HEK293 (cell line): ENCODE data around the gene XKR8.

Source experiments
- CTCF ChIA-PET: fragments of 350-600 bp; formaldehyde crosslinking; extraction: SDS; loops from one replicate; lab custom pipeline; 2021; ENCODE audit warnings: antibody characterized with exemption; lab: Yijun Ruan, JAX
- POLR2A ChIA-PET: fragments of 300-600 bp; formaldehyde crosslinking; extraction: SDS; loops from one replicate; lab custom pipeline; 2020; ENCODE audit warnings: antibody characterized with exemption, inconsistent platforms; lab: Yijun Ruan, JAX
- H3K27ac ChIP-seq: fragments of 200-500 bp; sonication (Bioruptor generic); 2 replicates; pipeline ENCODE4 v1.5.1; 2014; ENCODE audit warnings: low read depth, low read length, control low read depth, inconsistent platforms; ENCODE audit errors: extremely low read depth
- H3K36me3 ChIP-seq, 2 experiments: fragments of 200-500 bp in 1 of 2; sonication (Bioruptor generic) in 1 of 2; 1 replicate in 1 of 2; 2 replicates in 1 of 2; pipeline ENCODE4 v1.5.1; 2014 to 2017; ENCODE audit warnings: inconsistent platforms in 2 of 2, low read length in 2 of 2; ENCODE audit not compliant: control insufficient read depth in 2 of 2, insufficient read depth in 1 of 2
- H3K4me1 ChIP-seq: fragments of 200-500 bp; sonication (Bioruptor generic); 2 replicates; pipeline ENCODE4 v1.5.1; 2014; ENCODE audit warnings: mild to moderate bottlenecking, low read length, inconsistent platforms; ENCODE audit not compliant: control insufficient read depth, insufficient read depth
- H3K4me3 ChIP-seq: 2 replicates; pipeline ENCODE4 v1.5.1; 2011; ENCODE audit warnings: low read depth, mild to moderate bottlenecking, control low read depth, low read length, moderate library complexity
- H3K9me3 ChIP-seq: fragments of 200-500 bp; sonication (Bioruptor generic); 2 replicates; pipeline ENCODE4 v1.5.1; 2014; ENCODE audit warnings: low read depth, low read length, inconsistent platforms; ENCODE audit not compliant: control insufficient read depth, insufficient read depth
- FEZF1 ChIP-seq: fragments of 450-650 bp; formaldehyde crosslinking; IDR thresholded peaks from 2 replicates; pipeline ENCODE4 v1.5.1; 2016; ENCODE audit warnings: missing biosample characterization, missing genetic modification characterization
- GLI2 ChIP-seq: fragments of 450-650 bp; formaldehyde crosslinking; IDR thresholded peaks from 2 replicates; pipeline ENCODE4; 2017; ENCODE audit warnings: missing biosample characterization, missing genetic modification characterization, low read depth, borderline replicate concordance
- SETDB1 ChIP-seq: IDR thresholded peaks from one replicate; pipeline ENCODE4 v1.6.1; 2017; ENCODE audit warnings: mild to moderate bottlenecking, low read length, moderate library complexity, mixed read lengths; ENCODE audit not compliant: insufficient read length
- SP7 ChIP-seq: fragments of 450-650 bp; formaldehyde crosslinking; IDR thresholded peaks from 2 replicates; pipeline ENCODE4 v1.5.1; 2016; ENCODE audit warnings: missing biosample characterization, missing genetic modification characterization
- ZBTB7A ChIP-seq: fragments of 450-650 bp; formaldehyde crosslinking; IDR thresholded peaks from 2 replicates; pipeline ENCODE4 v1.5.1; 2016; ENCODE audit warnings: low read depth, missing biosample characterization, missing genetic modification characterization
- ZFP69B ChIP-seq: fragments of 450-650 bp; formaldehyde crosslinking; IDR thresholded peaks from 2 replicates; pipeline ENCODE4 v1.5.1; 2016; ENCODE audit warnings: missing biosample characterization, missing genetic modification characterization
- ZNF121 ChIP-seq: fragments of 450-650 bp; formaldehyde crosslinking; IDR thresholded peaks from 2 replicates; pipeline ENCODE4 v1.5.1; 2016; ENCODE audit warnings: missing biosample characterization, missing genetic modification characterization
- ZNF132 ChIP-seq: fragments of 450-650 bp; formaldehyde crosslinking; IDR thresholded peaks from 2 replicates; pipeline ENCODE4 v1.5.1; 2017; ENCODE audit warnings: missing biosample characterization, missing genetic modification characterization, borderline replicate concordance
- ZNF133 ChIP-seq: fragments of 450-650 bp; formaldehyde crosslinking; IDR thresholded peaks from 2 replicates; pipeline ENCODE4 v1.5.1; 2016; ENCODE audit warnings: missing biosample characterization, missing genetic modification characterization
- ZNF157 ChIP-seq: fragments of 450-650 bp; formaldehyde crosslinking; IDR thresholded peaks from 2 replicates; pipeline ENCODE4 v1.5.1; 2016; ENCODE audit warnings: missing biosample characterization, missing genetic modification characterization
- ZNF174 ChIP-seq: fragments of 450-650 bp; formaldehyde crosslinking; IDR thresholded peaks from 2 replicates; pipeline ENCODE4 v1.5.0; 2017; ENCODE audit warnings: missing biosample characterization, mild to moderate bottlenecking, missing genetic modification characterization
- ZNF239 ChIP-seq: fragments of 450-650 bp; formaldehyde crosslinking; IDR thresholded peaks from 2 replicates; pipeline ENCODE4 v1.5.1; 2016; ENCODE audit warnings: missing biosample characterization, missing genetic modification characterization
- ZNF394 ChIP-seq: fragments of 450-650 bp; formaldehyde crosslinking; IDR thresholded peaks from 2 replicates; pipeline ENCODE4 v1.5.1; 2016; ENCODE audit warnings: missing biosample characterization, missing genetic modification characterization, mild to moderate bottlenecking, moderate library complexity, borderline replicate concordance
- ZNF560 ChIP-seq: fragments of 450-650 bp; formaldehyde crosslinking; IDR thresholded peaks from 2 replicates; pipeline ENCODE4 v1.5.1; 2017; ENCODE audit warnings: missing biosample characterization, missing genetic modification characterization, borderline replicate concordance
- ZNF623 ChIP-seq: fragments of 450-650 bp; formaldehyde crosslinking; IDR thresholded peaks from 2 replicates; pipeline ENCODE4 v1.5.1; 2016; ENCODE audit warnings: missing biosample characterization, missing genetic modification characterization
- ZNF660 ChIP-seq: fragments of 450-650 bp; IDR thresholded peaks from 2 replicates; pipeline ENCODE4 v1.5.1; 2018; ENCODE audit warnings: missing biosample characterization, mild to moderate bottlenecking, missing genetic modification characterization
- ZNF701 ChIP-seq: fragments of 450-650 bp; formaldehyde crosslinking; IDR thresholded peaks from 2 replicates; pipeline ENCODE4 v1.5.1; 2016; ENCODE audit warnings: missing biosample characterization, missing genetic modification characterization
- ZNF792 ChIP-seq: fragments of 450-650 bp; formaldehyde crosslinking; IDR thresholded peaks from 2 replicates; pipeline ENCODE4 v1.5.1; 2016; ENCODE audit warnings: missing biosample characterization, missing genetic modification characterization
- ZNF843 ChIP-seq: fragments of 450-650 bp; formaldehyde crosslinking; IDR thresholded peaks from 2 replicates; pipeline ENCODE4 v1.5.1; 2016; ENCODE audit warnings: missing biosample characterization, missing genetic modification characterization
- TF ChIP-seq, protein P1 (sequence below): fragments of 450-650 bp; formaldehyde crosslinking; IDR thresholded peaks from 2 replicates; pipeline ENCODE4 v1.5.1; 2017; ENCODE audit warnings: missing biosample characterization, missing genetic modification characterization
- TF ChIP-seq, protein P2 (sequence below): fragments of 450-650 bp; formaldehyde crosslinking; IDR thresholded peaks from 2 replicates; pipeline ENCODE4 v1.5.1; 2017; ENCODE audit warnings: missing biosample characterization, missing genetic modification characterization
- TF ChIP-seq, protein P3 (sequence below): fragments of 450-650 bp; formaldehyde crosslinking; IDR thresholded peaks from 2 replicates; pipeline ENCODE4 v1.5.1; 2016; ENCODE audit warnings: missing biosample characterization, missing genetic modification characterization
- TF ChIP-seq, protein P4 (sequence below): fragments of 450-650 bp; formaldehyde crosslinking; IDR thresholded peaks from 2 replicates; pipeline ENCODE4 v1.5.1; 2016; ENCODE audit warnings: missing biosample characterization, missing genetic modification characterization
- TF ChIP-seq, protein P5 (sequence below): fragments of 450-650 bp; formaldehyde crosslinking; IDR thresholded peaks from 2 replicates; pipeline ENCODE4 v1.5.1; 2016; ENCODE audit warnings: missing biosample characterization, missing genetic modification characterization
- TF ChIP-seq, protein P6 (sequence below): fragments of 450-650 bp; formaldehyde crosslinking; IDR thresholded peaks from 2 replicates; pipeline ENCODE4 v1.5.1; 2016; ENCODE audit warnings: missing biosample characterization, missing genetic modification characterization

XKR8 gene

DNA sequence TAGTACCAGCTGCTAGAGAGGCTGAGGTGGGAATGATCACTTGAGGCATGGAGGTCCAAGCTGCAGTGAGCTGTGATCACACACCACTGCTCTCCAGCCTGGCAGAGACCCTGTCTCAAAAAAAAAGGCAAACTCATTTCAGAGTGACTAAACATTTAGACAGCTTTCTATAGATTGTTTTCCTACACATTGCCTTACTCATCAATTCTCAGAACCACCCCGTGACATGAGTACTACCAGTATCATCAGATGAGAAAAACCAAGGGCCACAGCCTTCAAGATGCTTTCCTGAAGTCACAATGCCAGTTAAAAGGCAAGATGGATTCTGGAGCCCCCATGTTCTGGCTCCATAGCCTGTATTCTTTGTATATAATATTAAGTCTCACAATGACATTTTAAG, 47.3 kb upstream of the XKR8 start:
- CTCF ChIA-PET = no interaction called here

DNA sequence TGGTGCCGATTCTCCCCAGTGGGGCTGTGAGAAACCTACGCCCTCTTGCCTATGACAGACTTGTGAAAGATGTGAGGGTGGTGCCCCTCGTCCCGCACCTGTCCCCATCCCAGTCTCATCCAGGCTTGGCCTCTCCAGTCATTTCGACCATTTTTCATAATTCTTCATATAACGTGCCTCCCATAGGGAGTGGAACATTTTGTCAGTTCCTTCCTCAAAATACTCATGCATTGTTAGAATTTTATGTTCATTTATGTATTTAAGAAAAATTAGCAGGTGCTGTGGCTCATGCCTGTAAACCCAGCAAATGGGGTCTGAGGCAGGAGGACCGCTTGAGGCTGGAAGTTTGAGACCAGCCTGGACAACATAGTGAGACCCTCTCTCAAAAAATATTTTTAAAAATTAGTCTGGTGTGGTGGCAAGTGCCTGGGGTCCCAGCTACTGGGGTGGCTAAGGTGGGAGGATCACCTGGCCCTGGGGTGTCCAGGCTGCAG, 44.6 kb upstream of the XKR8 start:
- Histone ChIP-seq H3K9me3 (no peaks in the 10 kb centered on the region), H3K4me3 (no peak overlapping the region), H3K4me1 (no peaks in the 10 kb centered on the region), H3K36me3 (peaks cover 25 to 28% of the 10 kb centered on the region in 2 experiments), H3K27ac (no peak overlapping the region; the same call in 1 of the 2 replicates)
- ChIA-PET CTCF (no interaction called here), POLR2A (no interaction called here)
- TF ChIP-seq ZNF792 (tag by site-specific recombination) (0 out of 2 replicates have a peak, but pooled peaks have one; percentile 70), ZNF623 (tag by site-specific recombination) (peak; percentile 25; the same call in 1 of the 2 replicates), ZNF701 (tag by site-specific recombination) (0 out of 2 replicates have a peak, but pooled peaks have one; percentile 28), ZNF843 (tag by site-specific recombination) (0 out of 2 replicates have a peak, but pooled peaks have one; percentile 6), ZNF121 (tag by site-specific recombination) (peak; percentile 94), ZNF660 (tag by site-specific recombination) (0 out of 2 replicates have a peak, but pooled peaks have one; percentile 9), FEZF1 (tag by site-specific recombination) (no peak), ZNF132 (no peak), SETDB1 (peak; percentile 95), ZNF394 (tag by site-specific recombination) (0 out of 2 replicates have a peak, but pooled peaks have one; percentile 11), ZNF239 (tag by site-specific recombination) (no peak), SP7 (tag by site-specific recombination) (0 out of 2 replicates have a peak, but pooled peaks have one; percentile 8)
- TF ChIP-seq, protein P1, sequence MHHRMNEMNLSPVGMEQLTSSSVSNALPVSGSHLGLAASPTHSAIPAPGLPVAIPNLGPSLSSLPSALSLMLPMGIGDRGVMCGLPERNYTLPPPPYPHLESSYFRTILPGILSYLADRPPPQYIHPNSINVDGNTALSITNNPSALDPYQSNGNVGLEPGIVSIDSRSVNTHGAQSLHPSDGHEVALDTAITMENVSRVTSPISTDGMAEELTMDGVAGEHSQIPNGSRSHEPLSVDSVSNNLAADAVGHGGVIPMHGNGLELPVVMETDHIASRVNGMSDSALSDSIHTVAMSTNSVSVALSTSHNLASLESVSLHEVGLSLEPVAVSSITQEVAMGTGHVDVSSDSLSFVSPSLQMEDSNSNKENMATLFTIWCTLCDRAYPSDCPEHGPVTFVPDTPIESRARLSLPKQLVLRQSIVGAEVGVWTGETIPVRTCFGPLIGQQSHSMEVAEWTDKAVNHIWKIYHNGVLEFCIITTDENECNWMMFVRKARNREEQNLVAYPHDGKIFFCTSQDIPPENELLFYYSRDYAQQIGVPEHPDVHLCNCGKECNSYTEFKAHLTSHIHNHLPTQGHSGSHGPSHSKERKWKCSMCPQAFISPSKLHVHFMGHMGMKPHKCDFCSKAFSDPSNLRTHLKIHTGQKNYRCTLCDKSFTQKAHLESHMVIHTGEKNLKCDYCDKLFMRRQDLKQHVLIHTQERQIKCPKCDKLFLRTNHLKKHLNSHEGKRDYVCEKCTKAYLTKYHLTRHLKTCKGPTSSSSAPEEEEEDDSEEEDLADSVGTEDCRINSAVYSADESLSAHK (tag by site-specific recombination) = 0 out of 2 replicates have a peak, but pooled peaks have one; percentile 31
- TF ChIP-seq, protein P2, sequence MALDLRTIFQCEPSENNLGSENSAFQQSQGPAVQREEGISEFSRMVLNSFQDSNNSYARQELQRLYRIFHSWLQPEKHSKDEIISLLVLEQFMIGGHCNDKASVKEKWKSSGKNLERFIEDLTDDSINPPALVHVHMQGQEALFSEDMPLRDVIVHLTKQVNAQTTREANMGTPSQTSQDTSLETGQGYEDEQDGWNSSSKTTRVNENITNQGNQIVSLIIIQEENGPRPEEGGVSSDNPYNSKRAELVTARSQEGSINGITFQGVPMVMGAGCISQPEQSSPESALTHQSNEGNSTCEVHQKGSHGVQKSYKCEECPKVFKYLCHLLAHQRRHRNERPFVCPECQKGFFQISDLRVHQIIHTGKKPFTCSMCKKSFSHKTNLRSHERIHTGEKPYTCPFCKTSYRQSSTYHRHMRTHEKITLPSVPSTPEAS = peak; percentile 31; the same call in 1 of the 2 replicates
- TF ChIP-seq, protein P3, sequence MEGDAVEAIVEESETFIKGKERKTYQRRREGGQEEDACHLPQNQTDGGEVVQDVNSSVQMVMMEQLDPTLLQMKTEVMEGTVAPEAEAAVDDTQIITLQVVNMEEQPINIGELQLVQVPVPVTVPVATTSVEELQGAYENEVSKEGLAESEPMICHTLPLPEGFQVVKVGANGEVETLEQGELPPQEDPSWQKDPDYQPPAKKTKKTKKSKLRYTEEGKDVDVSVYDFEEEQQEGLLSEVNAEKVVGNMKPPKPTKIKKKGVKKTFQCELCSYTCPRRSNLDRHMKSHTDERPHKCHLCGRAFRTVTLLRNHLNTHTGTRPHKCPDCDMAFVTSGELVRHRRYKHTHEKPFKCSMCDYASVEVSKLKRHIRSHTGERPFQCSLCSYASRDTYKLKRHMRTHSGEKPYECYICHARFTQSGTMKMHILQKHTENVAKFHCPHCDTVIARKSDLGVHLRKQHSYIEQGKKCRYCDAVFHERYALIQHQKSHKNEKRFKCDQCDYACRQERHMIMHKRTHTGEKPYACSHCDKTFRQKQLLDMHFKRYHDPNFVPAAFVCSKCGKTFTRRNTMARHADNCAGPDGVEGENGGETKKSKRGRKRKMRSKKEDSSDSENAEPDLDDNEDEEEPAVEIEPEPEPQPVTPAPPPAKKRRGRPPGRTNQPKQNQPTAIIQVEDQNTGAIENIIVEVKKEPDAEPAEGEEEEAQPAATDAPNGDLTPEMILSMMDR = 0 out of 2 replicates have a peak, but pooled peaks have one; percentile 14
- TF ChIP-seq, protein P4, sequence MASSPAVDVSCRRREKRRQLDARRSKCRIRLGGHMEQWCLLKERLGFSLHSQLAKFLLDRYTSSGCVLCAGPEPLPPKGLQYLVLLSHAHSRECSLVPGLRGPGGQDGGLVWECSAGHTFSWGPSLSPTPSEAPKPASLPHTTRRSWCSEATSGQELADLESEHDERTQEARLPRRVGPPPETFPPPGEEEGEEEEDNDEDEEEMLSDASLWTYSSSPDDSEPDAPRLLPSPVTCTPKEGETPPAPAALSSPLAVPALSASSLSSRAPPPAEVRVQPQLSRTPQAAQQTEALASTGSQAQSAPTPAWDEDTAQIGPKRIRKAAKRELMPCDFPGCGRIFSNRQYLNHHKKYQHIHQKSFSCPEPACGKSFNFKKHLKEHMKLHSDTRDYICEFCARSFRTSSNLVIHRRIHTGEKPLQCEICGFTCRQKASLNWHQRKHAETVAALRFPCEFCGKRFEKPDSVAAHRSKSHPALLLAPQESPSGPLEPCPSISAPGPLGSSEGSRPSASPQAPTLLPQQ (tag by site-specific recombination) = peak; percentile 56; the same call in 1 of the 2 replicates
- TF ChIP-seq, protein P5, sequence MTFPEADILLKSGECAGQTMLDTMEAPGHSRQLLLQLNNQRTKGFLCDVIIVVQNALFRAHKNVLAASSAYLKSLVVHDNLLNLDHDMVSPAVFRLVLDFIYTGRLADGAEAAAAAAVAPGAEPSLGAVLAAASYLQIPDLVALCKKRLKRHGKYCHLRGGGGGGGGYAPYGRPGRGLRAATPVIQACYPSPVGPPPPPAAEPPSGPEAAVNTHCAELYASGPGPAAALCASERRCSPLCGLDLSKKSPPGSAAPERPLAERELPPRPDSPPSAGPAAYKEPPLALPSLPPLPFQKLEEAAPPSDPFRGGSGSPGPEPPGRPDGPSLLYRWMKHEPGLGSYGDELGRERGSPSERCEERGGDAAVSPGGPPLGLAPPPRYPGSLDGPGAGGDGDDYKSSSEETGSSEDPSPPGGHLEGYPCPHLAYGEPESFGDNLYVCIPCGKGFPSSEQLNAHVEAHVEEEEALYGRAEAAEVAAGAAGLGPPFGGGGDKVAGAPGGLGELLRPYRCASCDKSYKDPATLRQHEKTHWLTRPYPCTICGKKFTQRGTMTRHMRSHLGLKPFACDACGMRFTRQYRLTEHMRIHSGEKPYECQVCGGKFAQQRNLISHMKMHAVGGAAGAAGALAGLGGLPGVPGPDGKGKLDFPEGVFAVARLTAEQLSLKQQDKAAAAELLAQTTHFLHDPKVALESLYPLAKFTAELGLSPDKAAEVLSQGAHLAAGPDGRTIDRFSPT (tag by site-specific recombination) = no peak

More for the DNA sequence above, 47.3 kb upstream of the XKR8 start:
- no peak overlapping the region for H3K4me3 ChIP-seq
- H3K9me3 ChIP-seq = no peaks in the 10 kb centered on the region
- POLR2A ChIA-PET = interaction anchor here (0.7 kb wide), 1 partner anchor 46 kb away, joined by 3 read pairs; no protein-coding TSS in a partner anchor
- H3K36me3 ChIP-seq = peaks cover 37 to 55% of the 10 kb centered on the region in 2 experiments
- H3K27ac ChIP-seq = no peak overlapping the region
- H3K4me1 ChIP-seq = no peaks in the 10 kb centered on the region
- TF ChIP-seq GLI2 (tag by site-specific recombination) (no peak), ZNF157 (tag by site-specific recombination) (no peak), ZNF174 (tag by site-specific recombination) (no peak), ZNF560 (tag by site-specific recombination) (no peak), ZFP69B (no peak), ZNF133 (tag by site-specific recombination) (no peak), ZBTB7A (tag by site-specific recombination) (no peak)
- TF ChIP-seq, protein P6, sequence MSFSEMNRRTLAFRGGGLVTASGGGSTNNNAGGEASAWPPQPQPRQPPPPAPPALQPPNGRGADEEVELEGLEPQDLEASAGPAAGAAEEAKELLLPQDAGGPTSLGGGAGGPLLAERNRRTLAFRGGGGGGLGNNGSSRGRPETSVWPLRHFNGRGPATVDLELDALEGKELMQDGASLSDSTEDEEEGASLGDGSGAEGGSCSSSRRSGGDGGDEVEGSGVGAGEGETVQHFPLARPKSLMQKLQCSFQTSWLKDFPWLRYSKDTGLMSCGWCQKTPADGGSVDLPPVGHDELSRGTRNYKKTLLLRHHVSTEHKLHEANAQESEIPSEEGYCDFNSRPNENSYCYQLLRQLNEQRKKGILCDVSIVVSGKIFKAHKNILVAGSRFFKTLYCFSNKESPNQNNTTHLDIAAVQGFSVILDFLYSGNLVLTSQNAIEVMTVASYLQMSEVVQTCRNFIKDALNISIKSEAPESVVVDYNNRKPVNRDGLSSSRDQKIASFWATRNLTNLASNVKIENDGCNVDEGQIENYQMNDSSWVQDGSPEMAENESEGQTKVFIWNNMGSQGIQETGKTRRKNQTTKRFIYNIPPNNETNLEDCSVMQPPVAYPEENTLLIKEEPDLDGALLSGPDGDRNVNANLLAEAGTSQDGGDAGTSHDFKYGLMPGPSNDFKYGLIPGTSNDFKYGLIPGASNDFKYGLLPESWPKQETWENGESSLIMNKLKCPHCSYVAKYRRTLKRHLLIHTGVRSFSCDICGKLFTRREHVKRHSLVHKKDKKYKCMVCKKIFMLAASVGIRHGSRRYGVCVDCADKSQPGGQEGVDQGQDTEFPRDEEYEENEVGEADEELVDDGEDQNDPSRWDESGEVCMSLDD (tag by site-specific recombination) = no peak
